Retinal pigment epithelial cell (primary cell): ENCODE data around the gene MINDY2.
"Not testable (repeated sequence)": the region's sequence is repeated elsewhere in the genome, so short reads cannot be mapped to it uniquely, and the experiment has no call there.

ENCODE experiments used
- DNase-seq: peaks from one replicate; pipeline ENCODE4 v3.0.0-alpha.2; 2010; ENCODE audit warnings: low read depth
- H3K4me3 ChIP-seq: 2 replicates; pipeline ENCODE4 v1.5.1; 2011; ENCODE audit warnings: mild to moderate bottlenecking, low read length, control low read depth, moderate library complexity
- CTCF ChIP-seq: conservative IDR thresholded peaks from 2 replicates; pipeline ENCODE4 v1.5.1; 2011; ENCODE audit warnings: low read depth, low read length, control low read depth, inconsistent platforms

MINDY2 gene

GRCh38 chr15:58870451-58870850 lies 99.3 kb downstream of the MINDY2 start:
- TF ChIP-seq CTCF: no peak
- no peak overlapping the region for H3K4me3 ChIP-seq
- no peak for DNase-seq

GRCh38 chr15:58873267-58873666 lies 102.2 kb downstream of the MINDY2 start:
- no peak overlapping the region for H3K4me3 ChIP-seq
- DNase-seq: no peak
- no peak for TF ChIP-seq CTCF

GRCh38 chr15:58875343-58875742 lies 104.2 kb downstream of the MINDY2 start:
- TF ChIP-seq CTCF: no peak
- DNase-seq: no peak
- no peak overlapping the region for H3K4me3 ChIP-seq

- no peak overlapping the region for H3K4me3 ChIP-seq
- TF ChIP-seq CTCF: no peak
- no peak for DNase-seq
Observed at GRCh38 chr15:58876306-58877106, 105.4 kb downstream of the MINDY2 start.

- no peak overlapping the region for H3K4me3 ChIP-seq
- TF ChIP-seq CTCF: no peak
- DNase-seq: no peak
Observed at GRCh38 chr15:58877999-58878825, 107.1 kb downstream of the MINDY2 start.

- DNase-seq: no peak
- no peak for TF ChIP-seq CTCF
- no peak overlapping the region for H3K4me3 ChIP-seq
Observed at GRCh38 chr15:58880320-58880719, 109.2 kb downstream of the MINDY2 start.

- DNase-seq: no peak
- no peak for TF ChIP-seq CTCF
- H3K4me3 ChIP-seq: no peak overlapping the region
Observed at GRCh38 chr15:58882243-58882642, 111.1 kb downstream of the MINDY2 start.

GRCh38 chr15:58883926-58884325 lies 112.8 kb downstream of the MINDY2 start:
- not testable (repeated sequence) for H3K4me3 ChIP-seq, DNase-seq
